HS-5 (cell line): ENCODE measurements around the gene CCSER2.
"Not testable (repeated sequence)": the region's sequence is repeated elsewhere in the genome, so short reads cannot be mapped to it uniquely, and the experiment has no call there.

Source experiments
- DNase-seq: peaks from one replicate; pipeline ENCODE4 v3.0.0-alpha.2; 2012; ENCODE audit warnings: low read depth

Gene CCSER2, protein sequence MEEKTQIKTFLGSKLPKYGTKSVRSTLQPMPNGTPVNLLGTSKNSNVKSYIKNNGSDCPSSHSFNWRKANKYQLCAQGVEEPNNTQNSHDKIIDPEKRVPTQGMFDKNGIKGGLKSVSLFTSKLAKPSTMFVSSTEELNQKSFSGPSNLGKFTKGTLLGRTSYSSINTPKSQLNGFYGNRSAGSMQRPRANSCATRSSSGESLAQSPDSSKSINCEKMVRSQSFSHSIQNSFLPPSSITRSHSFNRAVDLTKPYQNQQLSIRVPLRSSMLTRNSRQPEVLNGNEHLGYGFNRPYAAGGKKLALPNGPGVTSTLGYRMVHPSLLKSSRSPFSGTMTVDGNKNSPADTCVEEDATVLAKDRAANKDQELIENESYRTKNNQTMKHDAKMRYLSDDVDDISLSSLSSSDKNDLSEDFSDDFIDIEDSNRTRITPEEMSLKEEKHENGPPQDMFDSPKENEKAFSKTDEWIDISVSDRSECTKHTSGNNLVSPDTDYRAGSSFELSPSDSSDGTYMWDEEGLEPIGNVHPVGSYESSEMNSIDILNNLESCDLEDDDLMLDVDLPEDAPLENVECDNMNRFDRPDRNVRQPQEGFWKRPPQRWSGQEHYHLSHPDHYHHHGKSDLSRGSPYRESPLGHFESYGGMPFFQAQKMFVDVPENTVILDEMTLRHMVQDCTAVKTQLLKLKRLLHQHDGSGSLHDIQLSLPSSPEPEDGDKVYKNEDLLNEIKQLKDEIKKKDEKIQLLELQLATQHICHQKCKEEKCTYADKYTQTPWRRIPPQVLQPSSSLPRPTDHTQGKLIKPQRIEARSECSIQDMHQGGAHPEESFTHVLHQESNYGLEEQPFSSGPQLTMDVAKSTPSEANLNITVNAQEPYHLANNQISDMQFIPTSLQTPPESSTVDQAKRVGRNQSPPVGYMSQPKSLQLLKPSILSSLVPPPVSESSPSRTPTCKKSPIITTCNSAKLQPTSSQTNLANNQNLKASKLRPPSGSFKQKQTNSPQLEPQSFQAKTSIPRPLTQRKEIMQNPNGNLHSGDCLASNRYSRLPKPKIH

DNA sequence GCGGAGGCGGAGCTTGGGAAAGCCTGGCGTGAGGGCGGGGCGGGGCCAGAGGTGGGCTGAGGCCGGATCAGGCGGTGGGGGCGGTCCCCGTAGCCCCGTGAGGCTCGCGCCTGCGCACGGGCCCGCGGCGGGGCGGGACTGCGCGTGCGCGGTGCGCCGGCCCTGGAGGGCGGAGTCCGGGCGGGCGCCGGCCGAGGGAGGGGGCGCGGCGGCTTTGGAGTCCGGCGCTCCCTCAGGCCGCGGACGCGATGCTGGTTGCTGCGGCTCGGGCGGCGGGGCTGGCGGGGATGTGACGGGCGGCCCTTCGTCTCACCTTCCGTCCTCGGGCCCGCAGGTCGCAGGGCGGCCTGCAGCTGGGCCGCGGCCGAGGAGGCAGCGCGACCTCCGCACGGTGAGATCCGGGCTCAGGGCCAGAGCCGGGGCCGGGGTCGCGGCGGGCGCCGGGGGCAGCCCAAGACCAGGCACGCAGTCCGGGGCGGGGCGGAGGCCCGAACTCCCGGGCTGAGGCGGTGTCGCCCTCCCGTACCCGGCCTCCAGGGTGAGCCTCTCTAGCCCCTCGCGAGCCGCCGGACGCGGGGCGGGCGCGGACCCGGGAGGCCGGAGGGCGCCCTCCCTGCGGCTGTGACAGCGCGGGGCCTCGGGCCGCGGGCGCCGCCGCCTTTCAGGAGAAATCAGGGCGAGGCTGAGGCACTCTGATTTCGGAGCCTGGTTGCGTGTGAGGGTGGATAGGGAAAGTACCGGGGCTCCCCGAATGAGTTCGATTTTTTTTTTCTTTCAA lies at the start of gene CCSER2:
CCSER2 (plus strand) TSS at position 172 of the 778 bp plus-strand sequence. CDS start 42,464 bp downstream, outside the sequence.
- DNase-seq: no peak

DNA sequence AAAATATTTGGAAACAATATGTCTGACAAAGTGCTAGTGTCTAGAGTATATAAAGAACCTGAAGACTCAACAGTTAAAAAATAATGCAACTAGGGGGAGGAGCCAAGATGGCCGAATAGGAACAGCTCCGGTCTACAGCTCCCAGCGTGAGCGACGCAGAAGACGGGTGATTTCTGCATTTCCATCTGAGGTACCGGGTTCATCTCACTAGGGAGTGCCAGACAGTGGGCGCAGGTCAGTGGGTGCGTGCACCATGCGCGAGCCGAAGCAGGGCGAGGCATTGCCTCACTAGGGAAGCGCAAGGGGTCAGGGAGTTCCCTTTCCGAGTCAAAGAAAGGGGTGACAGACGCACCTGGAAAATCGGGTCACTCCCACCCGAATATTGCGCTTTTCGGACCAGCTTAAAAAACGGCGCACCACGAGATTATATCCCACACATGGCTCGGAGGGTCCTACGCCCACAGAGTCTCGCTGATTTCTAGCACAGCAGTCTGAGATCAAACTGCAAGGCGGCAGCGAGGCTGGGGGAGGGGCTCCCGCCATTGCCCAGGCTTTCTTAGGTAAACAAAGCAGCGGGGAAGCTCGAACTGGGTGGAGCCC lies 48.4 kb upstream of the CCSER2 start:
- DNase-seq: not testable (repeated sequence)

DNA sequence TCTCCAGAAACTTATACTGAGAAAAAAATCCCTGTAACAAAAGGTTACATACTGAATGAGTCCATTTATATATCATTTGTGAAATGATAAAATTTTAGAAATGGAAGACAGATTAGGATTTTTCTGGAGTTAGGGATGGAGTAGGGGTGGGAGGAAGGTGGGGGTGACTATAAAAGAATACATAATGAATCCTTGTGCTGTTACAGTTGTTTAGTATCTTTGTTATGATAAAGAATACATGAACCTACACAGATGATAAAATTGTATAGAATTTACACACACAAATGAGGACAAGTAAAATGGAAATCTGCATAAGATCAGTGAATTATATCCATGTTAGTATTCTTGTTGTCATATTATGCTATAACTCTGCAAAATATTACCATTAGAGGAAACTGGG lies 41.7 kb upstream of the CCSER2 start:
- no peak for DNase-seq

DNA sequence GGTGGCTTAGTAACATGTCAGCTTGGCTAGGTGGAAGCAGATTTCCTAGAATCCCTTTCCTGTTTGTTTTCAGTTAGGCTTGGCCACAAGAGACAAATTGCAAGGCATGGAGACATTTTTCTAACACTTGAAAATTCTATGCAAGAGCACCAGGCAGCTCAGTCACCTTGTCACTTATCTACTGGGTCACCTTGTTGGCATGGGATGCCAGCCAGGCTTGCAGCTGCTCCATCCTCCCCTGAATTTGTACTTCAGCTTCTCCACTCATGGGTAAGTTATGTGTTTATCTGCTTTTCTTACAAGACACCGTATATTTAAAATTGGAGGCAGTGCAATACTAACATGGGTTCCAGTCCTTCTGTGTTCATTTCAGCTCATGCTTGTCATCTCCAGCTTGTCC lies 40.2 kb upstream of the CCSER2 start:
- no peak for DNase-seq

DNA sequence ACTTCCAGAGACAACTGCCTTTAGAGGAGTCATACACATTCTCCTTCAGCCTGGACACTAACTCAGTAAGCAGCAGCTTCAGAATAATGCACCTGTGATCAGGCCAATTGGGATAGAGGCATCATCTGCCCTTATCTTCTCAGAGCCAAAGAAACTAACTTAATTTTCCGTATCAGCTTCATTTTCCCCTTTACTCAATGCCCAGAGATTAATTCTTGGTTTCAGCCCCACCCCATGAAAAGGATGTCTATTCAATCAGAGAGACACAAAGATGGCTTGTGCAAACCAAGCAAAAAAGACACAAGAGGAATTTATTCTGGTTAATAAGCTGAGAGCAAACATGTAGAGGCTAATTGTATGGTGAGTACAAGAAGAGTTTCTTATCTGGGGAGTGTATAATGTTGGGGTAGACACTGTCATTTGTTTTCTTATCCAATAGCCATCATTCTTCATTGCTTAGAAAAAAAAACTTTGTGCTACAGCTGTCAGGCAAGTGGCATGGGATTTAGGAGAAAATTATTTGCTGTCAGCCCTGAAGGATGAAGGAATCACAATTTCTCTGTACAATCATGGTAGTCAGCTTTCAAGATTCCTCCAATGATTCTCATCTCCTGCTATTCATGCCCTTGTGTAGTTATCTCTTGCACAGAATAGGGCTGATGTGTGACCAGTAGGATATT lies 38.7 kb upstream of the CCSER2 start:
- DNase-seq: no peak

DNA sequence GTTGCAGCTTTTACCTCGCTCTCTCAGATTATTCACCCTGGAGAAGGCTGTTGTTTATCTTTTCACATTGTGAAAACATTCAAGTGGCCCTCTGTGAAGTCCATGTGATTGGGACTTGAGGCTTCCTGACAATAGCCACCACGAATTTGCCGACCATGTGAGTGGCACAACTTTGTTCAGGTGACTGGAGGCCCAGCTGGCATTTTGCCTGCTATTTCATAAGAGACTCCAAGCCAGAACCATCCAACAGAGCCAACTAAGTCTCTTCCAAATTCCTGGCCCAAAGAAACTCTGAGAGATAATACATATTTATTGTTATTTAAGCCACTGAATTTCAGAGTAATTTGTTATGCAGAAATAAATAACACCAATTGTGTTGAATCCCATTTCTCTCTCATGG lies 38.2 kb upstream of the CCSER2 start:
- no peak for DNase-seq

DNA sequence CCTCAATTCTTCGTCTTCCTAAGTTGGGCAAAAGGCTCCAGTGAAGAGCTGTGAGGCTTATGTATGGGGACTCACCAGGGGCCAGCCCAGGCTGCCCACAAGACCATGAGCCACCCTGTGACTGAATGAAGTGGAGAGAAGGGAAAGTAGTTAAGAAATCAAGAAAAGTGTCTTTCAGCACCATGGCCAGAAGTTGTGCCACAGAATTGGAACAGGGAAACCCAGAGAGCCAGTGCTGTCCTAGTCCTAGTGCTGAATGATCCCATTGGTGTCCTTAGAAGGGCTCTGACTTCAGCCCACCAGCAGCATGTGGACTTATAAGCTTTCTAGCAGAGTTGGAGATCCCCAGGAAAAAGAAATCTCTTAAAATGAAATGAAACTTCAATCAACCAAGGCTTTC lies 37.0 kb upstream of the CCSER2 start:
- no peak for DNase-seq

DNA sequence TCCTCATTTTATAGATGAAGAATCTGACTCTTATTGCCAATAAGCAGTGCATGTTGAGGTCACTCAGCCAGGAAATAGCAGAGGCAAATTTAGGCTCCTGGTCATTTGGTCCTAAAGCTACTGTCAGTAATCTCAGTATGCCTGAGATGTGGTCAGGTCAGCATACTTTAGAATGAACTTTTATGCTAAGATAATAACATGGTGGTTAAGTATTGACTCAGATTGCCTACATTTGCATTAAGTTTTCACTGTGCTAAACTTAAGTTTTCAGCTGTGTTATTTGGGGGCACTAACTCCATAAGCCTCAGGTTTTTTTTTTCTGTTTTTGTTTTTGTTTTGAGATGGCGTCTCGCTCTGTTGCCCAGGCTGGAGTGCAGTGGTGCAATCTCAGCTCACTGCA lies 35.9 kb upstream of the CCSER2 start:
- DNase-seq: no peak

DNA sequence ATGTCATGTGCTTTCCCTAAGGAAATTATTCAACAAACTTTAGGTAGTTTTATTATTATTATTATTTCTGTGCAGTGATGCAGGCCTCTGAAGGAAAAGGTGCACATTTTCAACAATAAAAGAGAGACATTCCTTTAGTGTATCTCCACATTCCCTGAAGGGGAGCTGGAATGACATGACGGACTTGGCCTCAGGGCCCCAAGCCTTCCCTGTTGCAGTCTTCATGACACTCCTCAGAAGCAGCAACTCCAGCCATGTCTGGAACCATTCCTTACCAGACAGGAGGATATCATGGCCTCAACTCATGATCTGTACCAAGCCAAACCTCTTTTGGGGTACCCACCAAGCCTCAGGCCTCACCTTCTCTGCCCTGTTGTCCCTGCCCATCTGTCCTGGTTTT lies 35.2 kb upstream of the CCSER2 start:
- DNase-seq: no peak

DNA sequence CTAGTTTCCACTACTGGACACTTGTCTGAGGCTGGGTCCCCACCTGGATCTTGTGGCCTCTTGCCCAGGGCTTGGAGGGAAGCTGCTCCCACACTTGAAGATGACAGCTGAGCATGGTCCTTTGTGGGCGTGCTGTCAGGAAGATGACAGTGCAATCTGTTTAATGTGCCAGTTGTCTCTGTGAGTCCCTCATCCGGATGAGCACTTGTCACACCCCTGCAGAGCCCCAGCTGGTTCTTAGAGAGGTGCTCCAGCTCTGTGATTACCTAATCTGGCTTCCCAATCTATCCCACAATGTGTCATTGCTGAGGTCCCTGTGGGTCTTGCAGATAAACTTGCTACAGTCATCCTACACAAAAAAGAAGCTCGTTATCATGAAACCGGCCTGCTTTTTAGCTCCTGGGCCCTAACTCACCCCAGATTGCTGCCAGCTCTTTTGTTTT lies 34.8 kb upstream of the CCSER2 start:
- no peak for DNase-seq

DNA sequence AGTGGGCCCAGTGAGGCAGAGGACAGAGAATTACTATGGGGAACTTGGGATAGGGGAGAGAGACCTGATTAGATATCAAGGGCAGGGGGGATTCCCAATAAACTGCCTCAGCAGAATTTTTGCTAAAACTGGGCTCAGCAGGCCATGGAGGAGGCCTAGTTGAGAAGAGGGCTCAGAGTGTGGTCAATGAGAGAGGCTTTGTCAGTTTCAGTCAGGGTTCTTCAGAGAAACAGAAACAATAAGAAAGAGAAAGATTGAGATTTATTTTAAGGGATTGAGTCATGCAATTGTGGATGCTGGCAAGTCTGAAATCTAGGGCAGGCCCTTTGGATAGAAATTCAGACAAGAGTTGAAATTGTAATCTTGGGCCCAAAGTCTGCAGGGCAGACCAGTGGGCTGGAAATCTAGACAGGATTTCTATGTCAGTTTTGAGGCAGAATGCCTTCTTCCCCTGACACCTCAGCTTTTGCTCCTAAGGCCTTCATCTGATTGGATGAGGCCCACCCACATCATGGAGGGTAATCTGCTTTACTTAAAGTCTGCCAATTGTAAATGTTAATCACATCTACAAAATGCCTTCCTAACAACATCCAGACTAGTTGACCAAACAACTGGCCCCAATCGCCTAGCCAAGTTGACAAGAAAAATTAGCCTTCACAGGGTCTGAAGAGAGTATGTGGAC lies 33.5 kb upstream of the CCSER2 start:
- DNase-seq: no peak

DNA sequence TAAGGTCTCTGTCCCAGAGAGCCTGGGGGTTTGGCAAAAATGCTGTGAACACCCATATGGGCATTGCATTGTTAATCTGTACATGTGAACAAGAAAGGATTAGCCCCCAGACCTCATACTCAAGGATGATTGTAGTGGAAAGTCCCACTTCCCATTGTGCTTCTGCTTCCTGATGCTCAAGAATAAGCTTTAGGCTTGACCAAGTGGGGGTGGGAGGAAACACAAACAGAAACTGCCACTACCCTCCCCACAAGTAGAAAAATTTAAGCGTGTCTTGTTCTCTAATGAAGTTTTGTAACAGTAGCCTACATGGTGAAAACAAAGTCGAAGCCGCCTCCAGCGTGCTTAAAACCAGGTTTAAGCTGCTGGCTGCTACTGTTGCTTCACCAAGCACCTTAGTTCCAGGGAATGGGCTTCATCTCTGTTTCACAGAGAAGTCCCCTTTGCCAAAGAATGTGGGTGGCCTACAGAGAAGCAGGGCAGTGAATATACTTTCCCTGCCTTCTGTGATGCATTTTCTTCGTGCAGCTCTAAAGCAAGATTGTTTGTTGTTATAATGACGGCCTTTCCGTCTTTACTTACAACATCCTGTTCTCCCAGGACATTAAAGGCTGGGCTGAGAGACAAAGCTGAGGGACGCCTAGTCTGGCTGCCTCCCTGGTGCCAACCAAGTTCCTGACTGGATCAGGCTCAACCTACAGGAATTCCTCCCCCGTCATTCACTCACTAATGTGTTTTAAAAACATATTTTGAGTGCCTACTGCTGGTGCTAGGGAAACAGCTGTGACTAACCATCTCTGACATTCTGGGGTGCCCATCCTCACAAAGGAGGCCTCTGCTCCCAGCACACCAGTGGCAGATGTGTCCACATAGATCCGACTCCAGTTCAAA lies 32.1 kb upstream of the CCSER2 start:
- no peak for DNase-seq

DNA sequence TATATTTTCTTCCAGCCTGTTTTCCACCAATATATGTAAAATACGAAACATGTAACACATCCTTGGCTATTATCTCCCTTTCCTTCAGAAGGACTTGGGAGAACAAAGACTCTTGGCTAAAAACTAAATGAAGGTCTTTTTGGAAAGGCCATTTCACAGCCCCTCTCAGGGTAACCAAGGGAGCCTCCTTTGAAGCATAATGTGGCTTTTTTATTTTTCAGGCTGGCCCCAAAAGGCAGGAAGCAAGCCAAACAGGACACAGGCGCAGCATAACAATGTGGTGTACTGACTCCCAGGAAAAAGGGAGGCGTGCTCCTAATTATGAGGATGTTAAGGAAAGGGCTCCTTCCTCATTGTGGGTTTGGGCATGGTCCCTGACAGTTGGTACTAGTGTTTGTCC lies 30.3 kb upstream of the CCSER2 start:
- no peak for DNase-seq

DNA sequence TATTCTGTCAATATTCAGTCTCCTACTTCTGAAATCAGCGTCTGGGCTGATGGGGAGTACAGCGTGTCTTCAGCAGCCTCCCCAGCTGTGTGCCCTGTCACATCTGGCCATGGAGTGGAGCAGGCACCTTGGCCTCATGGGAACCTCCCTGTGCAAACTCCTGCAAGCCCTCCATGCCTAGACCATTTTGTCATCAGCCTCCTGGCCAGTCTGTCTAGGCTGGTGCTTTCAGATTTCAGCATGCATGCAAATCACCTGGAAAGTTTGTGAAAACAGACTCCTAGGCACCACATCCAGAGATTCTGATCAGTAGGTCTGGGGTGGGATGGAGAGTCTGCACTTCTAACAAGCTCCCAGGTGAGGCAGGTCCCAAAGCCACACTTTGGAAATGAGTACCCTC lies 26.2 kb upstream of the CCSER2 start:
- no peak for DNase-seq

DNA sequence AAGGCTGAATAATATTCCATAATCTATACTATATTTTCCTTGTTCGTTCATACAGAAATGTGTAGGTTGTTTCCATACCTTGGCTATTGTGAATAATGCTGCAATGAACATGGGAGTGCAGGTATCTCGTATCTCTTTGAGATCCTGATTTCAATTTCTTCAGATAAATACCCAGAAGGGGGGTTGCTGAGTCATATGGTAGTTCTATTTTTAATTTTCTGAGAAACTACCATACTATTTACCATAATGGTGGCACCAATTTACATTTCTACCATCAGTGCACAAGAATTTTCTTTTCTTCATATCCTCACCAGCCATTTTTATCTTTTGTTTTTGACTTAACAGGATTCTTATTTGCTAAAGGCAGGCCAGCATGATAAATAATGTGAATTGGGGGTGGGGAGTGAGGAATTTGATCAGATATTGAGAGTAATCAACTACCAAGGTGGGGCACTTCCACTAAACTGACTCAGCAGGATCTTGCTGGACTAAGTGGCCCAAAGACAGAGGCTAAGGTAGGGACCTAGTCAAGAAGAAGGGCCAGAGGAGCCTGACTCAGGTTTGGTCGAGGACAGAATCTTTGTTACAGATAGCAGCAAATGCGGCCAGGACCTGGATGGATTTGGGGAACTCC lies 21.5 kb upstream of the CCSER2 start:
- no peak for DNase-seq

DNA sequence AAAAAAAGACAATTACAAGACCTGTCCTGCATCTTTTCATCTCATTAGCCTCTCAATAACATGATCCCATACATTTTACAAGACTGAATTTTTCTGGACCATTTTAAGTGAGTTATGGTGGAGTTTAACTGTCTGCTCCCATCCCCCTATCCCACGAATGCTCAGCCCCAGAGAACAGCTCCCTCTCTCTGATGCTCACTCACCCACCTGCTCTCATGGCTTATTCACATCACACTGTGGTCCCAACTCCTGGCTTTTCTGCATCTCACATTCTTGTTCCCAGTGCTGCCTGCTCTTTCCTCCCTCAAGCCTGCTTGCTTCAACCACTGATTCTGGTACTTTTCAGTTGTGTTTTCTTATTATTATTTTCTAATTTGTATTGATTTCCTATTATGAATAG lies 20.4 kb upstream of the CCSER2 start:
- DNase-seq: no peak

DNA sequence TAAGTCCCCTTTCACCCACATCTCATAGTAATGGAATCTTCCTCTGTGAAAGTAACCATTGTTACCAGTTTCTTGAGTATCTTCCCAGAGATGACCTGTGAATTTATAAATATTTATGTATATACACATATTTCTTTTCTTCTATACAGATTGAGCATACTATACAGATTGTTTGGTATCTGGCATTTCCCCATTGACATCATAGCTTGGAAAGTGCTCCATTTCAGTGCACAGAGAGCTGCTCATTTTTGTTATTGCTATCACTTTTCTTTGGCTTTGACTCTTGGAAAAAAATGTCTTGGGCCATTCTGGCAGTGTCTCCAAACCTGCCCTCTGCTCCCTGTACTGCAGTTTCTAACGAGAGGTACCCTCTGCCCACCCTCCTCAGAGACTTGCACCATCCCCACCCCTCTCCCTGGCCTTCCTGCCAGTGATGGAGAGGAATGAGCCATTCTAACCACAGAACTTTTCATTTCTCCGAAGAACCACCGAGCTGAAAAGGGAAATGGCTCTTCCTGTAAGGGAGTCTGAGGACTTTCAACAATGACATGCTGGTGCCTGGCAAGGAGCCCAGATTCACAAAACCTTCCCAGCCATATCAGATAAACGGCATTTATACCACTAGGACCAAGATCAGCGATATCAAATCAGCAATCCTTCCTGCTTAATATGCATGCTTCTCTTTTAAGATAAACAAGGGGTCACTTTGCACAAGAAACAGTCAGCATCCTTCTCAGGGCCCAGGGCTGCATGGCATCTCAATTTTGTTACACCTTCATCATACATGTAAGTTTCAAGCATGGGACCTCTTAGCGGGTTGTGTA lies 19.7 kb upstream of the CCSER2 start:
- no peak for DNase-seq

DNA sequence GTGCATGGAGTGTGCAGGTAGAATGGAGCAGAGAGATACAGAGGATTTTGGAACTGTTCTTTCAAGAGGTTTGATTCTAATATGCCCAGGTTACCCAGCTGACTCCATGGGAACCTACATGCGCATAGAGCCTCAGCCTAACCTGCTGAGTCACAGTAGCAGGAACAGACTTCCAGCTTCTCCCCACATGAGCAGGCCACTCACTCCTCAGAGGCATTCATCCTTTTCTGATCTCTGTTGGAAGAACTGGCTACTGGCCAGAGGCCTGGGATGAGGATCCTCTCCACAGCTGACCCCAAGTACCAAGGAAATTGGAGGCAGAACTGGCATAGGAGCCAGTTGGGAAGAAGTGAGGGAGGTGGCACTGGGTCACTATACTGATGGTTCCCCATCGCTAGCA lies 17.9 kb upstream of the CCSER2 start:
- DNase-seq: no peak
